GM12874 (cell line): ENCODE measurements around the gene UXT.

Experiments
- CTCF ChIP-seq: IDR thresholded peaks from 2 replicates; pipeline ENCODE4 v1.5.1; 2011; ENCODE audit warnings: low read depth, mild to moderate bottlenecking, control low read depth, low read length, moderate library complexity; ENCODE audit not compliant: insufficient read depth

Gene UXT

GRCh38 chrX:47611489-47611888 lies 47.5 kb downstream of the UXT start:
- no peak for TF ChIP-seq CTCF

- TF ChIP-seq CTCF = no peak
These were observed 48.5 kb downstream of the UXT start for GRCh38 chrX:47610511-47610910.

- TF ChIP-seq CTCF = no peak
These were observed 50.7 kb downstream of the UXT start for GRCh38 chrX:47608130-47608810.

- no peak for TF ChIP-seq CTCF
These were observed 51.9 kb downstream of the UXT start for GRCh38 chrX:47607091-47607490.

GRCh38 chrX:47605024-47605423 lies 54.0 kb downstream of the UXT start:
- TF ChIP-seq CTCF = no peak
